Loucy (cell line): Measurements from ENCODE around the gene TBL1XR1.

Source experiments
- CTCF ChIP-seq: fragments of 200-600 bp; sonication (generic); conservative IDR thresholded peaks from 2 replicates; pipeline ENCODE4 v1.5.1; 2014; ENCODE audit warnings: mild to moderate bottlenecking, antibody characterized with exemption, low read length
- EZH2phosphoT487 ChIP-seq: fragments of 200-600 bp; IDR thresholded peaks from 2 replicates; pipeline ENCODE4 v1.6.1; 2018; ENCODE audit warnings: antibody characterized with exemption, mild to moderate bottlenecking, moderate library complexity, borderline replicate concordance

- TF ChIP-seq CTCF (no peak), EZH2phosphoT487 (no peak)
Observed at GRCh38 chr3:176988795-176989194, 208.5 kb downstream of the TBL1XR1 start.
